LNCAP (cell line): Measurements from ENCODE around the gene ADRB2.

Experiments
- CTCF ChIP-seq: fragments of 450-650 bp; IDR thresholded peaks from 2 replicates; pipeline ENCODE4 v1.5.1; 2017; ENCODE audit warnings: mild to moderate bottlenecking

ADRB2 gene

DNA sequence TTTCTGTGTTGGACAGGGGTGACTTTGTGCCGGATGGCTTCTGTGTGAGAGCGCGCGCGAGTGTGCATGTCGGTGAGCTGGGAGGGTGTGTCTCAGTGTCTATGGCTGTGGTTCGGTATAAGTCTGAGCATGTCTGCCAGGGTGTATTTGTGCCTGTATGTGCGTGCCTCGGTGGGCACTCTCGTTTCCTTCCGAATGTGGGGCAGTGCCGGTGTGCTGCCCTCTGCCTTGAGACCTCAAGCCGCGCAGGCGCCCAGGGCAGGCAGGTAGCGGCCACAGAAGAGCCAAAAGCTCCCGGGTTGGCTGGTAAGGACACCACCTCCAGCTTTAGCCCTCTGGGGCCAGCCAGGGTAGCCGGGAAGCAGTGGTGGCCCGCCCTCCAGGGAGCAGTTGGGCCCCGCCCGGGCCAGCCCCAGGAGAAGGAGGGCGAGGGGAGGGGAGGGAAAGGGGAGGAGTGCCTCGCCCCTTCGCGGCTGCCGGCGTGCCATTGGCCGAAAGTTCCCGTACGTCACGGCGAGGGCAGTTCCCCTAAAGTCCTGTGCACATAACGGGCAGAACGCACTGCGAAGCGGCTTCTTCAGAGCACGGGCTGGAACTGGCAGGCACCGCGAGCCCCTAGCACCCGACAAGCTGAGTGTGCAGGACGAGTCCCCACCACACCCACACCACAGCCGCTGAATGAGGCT, at the start of gene ADRB2:
Gene ADRB2, plus strand, starts transcription at position 559 of the 686 bp plus-strand sequence. CDS start 221 bp downstream, outside the sequence.
- TF ChIP-seq CTCF: no peak

DNA sequence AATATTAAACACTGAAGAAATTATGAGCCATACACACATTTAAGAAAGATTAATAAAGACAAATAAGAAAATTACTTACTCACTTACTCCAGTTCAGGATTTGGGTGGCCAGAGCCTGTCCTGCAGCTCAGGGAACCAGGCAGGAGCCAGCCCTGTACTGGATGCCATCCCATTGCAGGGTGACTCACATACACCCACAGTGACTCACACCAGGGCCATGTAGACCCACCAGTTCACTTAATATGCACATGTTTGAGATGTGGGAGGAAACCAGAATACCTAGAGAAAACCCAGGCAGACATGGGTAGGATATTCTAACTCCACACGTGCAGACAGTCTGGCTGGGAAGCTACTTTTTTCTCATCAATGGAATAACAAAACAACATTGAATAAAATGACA, 49.6 kb upstream of the ADRB2 start:
- TF ChIP-seq CTCF: no peak

GRCh38 chr5:148778882-148779281, 47.5 kb upstream of the ADRB2 start:
- TF ChIP-seq CTCF: no peak

DNA sequence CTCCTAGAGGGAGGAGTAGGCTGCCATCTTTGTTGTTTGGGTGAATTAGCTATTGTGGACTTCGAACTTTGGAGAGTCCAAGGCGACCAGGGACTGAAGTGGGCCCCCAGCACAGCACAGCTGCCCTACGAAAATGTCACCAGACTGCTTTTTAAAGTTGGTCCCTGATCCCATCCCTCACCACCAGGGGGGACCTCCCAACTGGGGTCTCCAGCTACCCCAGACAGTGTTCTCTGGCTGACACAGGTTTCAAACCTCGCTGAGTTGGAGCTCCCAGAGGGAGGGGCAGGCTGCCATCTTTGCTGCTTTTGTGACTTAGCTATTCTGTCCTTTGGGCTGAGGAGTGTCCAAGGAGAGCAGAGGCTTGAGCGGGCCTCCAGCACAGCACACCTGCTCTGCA, 45.7 kb upstream of the ADRB2 start:
- TF ChIP-seq CTCF: no peak

DNA sequence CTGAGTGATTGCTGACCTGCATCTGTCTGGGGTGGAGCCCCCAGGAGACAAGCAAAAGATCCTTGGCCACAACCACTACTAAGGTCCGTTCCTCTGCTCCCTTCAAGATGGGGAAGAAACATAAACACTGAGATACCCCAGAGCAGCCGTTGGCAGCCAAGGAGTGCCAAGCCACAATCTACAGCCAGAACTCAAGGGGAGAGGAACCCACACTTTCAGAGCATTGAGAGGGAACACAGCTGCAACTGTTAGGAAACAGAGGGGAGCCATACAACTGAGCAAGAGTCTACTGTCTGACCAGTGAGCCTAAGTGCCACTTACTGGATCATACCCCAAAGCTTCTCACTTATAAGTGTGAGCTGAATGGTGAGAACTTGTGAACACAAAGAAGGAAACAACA, 44.6 kb upstream of the ADRB2 start:
- no peak for TF ChIP-seq CTCF

- no peak for TF ChIP-seq CTCF
Measured at GRCh38 chr5:148785223-148785622, 41.2 kb upstream of the ADRB2 start.

GRCh38 chr5:148786456-148786855, 40.0 kb upstream of the ADRB2 start:
- TF ChIP-seq CTCF: no peak

GRCh38 chr5:148788636-148789035, 37.8 kb upstream of the ADRB2 start:
- no peak for TF ChIP-seq CTCF
